Ishikawa (cell line): ENCODE results near the gene SDF2L1.
A peak's percentile ranks its signal among the peaks of the same experiment; 100 is the strongest.

Source experiments
- CEBPB ChIP-seq: IDR thresholded peaks from 2 replicates; pipeline ENCODE4 v1.6.1; 2012
- CREB1 ChIP-seq: IDR thresholded peaks from 2 replicates; pipeline ENCODE4 v1.6.1; 2012; ENCODE audit warnings: low read depth
- EGR1 ChIP-seq: IDR thresholded peaks from 2 replicates; pipeline ENCODE4 v1.6.1; 2012
- EP300 ChIP-seq: IDR thresholded peaks from 2 replicates; pipeline ENCODE4 v1.6.1; 2012; ENCODE audit warnings: borderline replicate concordance
- FOXM1 ChIP-seq: IDR thresholded peaks from 2 replicates; pipeline ENCODE4 v1.6.1; 2012; ENCODE audit warnings: low read depth, borderline replicate concordance
- MAX ChIP-seq: IDR thresholded peaks from 2 replicates; pipeline ENCODE4 v1.6.1; 2012
- NFIC ChIP-seq: IDR thresholded peaks from 2 replicates; pipeline ENCODE4 v1.6.1; 2012
- RAD21 ChIP-seq: IDR thresholded peaks from 2 replicates; pipeline ENCODE4 v1.6.1; 2012; ENCODE audit warnings: low read depth
- TAF1 ChIP-seq: IDR thresholded peaks from 2 replicates; pipeline ENCODE4 v1.6.1; 2012; ENCODE audit warnings: low read depth, mild to moderate bottlenecking
- TCF12 ChIP-seq: IDR thresholded peaks from 2 replicates; pipeline ENCODE4 v1.6.1; 2012; ENCODE audit warnings: low read depth
- TEAD4 ChIP-seq: IDR thresholded peaks from 2 replicates; pipeline ENCODE4 v1.6.1; 2012
- USF1 ChIP-seq: IDR thresholded peaks from 2 replicates; pipeline ENCODE4 v1.6.1; 2012
- YY1 ChIP-seq: IDR thresholded peaks from 2 replicates; pipeline ENCODE4 v1.6.1; 2012; ENCODE audit warnings: low read depth
- ZBTB7A ChIP-seq: IDR thresholded peaks from 2 replicates; pipeline ENCODE4 v1.6.1; 2012; ENCODE audit warnings: low read depth
- TF ChIP-seq, protein P1 (sequence below): IDR thresholded peaks from 2 replicates; pipeline ENCODE4 v1.6.1; 2012; ENCODE audit warnings: low read depth, mild to moderate bottlenecking

SDF2L1 gene

DNA sequence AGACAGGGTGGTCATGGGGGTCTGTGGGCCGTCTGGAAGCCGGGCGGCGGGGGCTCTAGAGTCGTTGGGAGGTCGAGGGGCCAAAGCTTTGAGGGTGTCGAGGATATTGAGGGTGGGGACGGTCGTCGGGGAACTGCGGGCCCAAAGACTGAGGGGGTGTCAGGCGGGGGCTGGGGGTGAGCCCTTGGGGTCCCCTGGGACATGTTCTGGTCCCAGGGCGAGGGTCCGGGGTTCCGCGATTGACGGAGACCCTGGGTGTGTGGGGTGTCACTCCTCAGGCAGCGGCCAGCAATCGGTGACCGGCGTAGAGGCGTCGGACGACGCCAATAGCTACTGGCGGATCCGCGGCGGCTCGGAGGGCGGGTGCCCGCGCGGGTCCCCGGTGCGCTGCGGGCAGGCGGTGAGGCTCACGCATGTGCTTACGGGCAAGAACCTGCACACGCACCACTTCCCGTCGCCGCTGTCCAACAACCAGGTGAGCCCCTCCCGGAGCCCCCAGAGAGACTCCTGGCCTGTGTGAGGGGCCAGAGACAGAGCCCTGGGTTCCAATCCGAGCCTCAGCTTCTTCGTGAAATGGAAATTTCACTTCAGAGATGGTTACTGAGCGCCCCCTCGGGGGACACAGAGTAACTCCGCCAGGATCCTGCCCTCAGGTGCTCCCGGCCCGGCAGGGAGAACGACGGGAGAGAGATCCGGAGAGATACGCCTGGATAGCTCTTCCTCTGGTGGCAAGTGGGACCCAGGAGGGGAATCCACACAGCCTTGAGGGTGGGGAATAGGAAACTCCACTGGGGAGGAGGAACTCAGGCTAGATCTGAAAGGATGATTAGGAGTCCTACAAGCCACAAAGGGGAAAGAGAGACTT lies 714 bp downstream of the SDF2L1 start:
- TF ChIP-seq TCF12 (peak; percentile 34; the same call in 1 of the 2 replicates), ZBTB7A (peak; percentile 75), MAX (no peak; the same call in 1 of the 2 replicates), USF1 (no peak), EP300 (no peak), CEBPB (no peak), RAD21 (peak; percentile 47; the same call in 1 of the 2 replicates), TAF1 (no peak), TEAD4 (no peak)
- TF ChIP-seq, protein P1, sequence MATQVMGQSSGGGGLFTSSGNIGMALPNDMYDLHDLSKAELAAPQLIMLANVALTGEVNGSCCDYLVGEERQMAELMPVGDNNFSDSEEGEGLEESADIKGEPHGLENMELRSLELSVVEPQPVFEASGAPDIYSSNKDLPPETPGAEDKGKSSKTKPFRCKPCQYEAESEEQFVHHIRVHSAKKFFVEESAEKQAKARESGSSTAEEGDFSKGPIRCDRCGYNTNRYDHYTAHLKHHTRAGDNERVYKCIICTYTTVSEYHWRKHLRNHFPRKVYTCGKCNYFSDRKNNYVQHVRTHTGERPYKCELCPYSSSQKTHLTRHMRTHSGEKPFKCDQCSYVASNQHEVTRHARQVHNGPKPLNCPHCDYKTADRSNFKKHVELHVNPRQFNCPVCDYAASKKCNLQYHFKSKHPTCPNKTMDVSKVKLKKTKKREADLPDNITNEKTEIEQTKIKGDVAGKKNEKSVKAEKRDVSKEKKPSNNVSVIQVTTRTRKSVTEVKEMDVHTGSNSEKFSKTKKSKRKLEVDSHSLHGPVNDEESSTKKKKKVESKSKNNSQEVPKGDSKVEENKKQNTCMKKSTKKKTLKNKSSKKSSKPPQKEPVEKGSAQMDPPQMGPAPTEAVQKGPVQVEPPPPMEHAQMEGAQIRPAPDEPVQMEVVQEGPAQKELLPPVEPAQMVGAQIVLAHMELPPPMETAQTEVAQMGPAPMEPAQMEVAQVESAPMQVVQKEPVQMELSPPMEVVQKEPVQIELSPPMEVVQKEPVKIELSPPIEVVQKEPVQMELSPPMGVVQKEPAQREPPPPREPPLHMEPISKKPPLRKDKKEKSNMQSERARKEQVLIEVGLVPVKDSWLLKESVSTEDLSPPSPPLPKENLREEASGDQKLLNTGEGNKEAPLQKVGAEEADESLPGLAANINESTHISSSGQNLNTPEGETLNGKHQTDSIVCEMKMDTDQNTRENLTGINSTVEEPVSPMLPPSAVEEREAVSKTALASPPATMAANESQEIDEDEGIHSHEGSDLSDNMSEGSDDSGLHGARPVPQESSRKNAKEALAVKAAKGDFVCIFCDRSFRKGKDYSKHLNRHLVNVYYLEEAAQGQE = peak; percentile 26; the same call in 1 of the 2 replicates

DNA sequence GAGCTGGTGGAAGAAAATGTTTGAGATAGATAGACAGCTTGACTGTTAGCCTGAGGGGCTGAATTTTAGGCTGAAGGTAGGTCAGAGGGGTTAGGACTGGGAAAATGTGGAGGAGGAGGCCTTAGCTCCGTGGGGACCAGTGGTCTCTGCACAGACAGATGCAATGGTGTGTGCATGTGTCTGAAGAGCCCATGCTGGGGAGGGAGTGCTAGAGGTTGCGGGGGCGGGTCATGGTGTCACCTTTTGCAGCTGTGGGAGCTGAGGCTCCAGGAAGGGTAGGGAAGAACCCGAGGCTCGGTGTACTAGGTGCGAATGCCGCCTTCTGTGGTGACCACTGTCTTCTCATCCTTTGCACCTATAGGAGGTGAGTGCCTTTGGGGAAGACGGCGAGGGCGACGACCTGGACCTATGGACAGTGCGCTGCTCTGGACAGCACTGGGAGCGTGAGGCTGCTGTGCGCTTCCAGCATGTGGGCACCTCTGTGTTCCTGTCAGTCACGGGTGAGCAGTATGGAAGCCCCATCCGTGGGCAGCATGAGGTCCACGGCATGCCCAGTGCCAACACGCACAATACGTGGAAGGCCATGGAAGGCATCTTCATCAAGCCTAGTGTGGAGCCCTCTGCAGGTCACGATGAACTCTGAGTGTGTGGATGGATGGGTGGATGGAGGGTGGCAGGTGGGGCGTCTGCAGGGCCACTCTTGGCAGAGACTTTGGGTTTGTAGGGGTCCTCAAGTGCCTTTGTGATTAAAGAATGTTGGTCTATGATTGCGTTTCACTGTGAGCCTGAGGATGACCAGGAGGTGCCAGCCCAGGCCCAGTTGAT lies 1.6 kb downstream of the SDF2L1 start:
- TF ChIP-seq TCF12 (no peak), FOXM1 (no peak), TAF1 (no peak), ZBTB7A (no peak), RAD21 (no peak), CEBPB (no peak), USF1 (no peak), TEAD4 (no peak), EP300 (no peak), MAX (no peak), NFIC (no peak), EGR1 (no peak), YY1 (no peak)
- TF ChIP-seq, protein P1 = no peak

DNA sequence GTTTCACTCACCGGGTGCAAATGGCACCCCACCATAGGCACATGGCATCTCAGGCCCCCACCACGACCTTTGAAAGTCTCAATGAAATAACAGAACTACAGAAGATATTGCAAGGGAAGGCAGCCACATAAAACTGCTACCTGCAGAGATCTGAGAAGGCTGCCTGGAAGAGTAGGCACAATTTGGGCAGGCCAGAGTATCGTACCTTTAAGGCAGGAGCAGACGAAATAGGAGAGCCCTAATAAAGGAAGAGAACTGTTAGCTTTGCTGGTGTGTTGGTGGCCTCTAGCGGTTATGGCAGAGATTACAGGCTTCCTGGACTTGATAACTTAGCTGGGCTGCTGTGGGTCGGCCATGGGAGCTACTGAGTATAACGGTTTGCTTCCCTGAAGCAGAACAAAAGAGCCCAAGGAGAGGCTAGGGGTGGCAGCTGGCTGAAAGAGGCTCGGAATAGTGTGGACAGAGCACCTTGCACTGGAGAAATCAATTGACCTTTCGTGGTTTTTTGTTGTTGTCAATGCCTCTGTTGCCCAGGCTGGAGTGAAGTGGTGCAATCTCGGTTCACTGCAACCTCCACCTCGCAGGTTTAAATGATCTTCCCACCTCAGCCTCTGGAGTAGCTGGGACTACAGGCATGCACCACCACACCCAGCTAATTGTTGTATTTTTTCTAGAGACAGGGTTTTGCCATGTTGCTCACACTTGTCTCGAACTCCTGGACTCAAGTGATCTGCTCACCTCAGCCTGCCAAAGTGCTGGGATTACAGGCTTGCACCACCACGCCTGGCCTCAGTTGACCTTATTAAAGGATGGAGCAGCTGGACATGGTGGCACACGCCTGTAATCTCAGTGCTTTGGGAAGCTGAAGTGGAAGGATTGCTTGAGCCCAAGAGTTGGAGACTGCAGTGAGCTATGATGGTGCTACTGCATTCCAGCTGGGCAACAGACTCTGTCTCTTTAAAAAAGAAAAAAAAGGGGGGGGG lies 4.8 kb downstream of the SDF2L1 start:
- TF ChIP-seq YY1 (no peak), NFIC (no peak), TCF12 (no peak), TEAD4 (no peak), CREB1 (no peak), USF1 (no peak), RAD21 (peak; percentile 92)

- TF ChIP-seq TAF1 (no peak), EGR1 (no peak)
These were observed 8.2 kb downstream of the SDF2L1 start for GRCh38 chr22:21650280-21650679.
